ENCODE measurements around the gene C5orf58.

DNA sequence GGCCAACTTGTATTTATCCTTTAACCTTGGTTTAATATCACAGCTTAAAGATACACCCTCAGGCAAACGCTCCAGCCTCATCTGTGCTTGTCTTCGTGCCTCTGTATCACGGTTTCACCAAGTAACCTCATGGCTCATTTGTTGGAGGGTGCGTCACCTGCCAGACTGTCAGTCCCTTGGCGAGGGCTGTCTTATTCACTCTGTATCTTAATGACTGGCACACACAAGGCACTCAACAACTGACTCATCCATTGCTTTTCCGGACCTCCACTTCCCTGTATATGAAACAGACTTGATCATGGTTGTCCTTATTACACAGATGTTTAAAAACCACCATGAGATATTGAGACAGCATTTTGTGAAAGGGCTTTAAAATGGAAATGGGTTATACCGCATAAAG, 36.8 kb downstream of the C5orf58 start:
- TF ChIP-seq POLR2AphosphoS5 (IDR thresholded peaks at IDR 0.05) = no peak
- no peak for TF ChIP-seq POLR2A (IDR thresholded peaks at IDR 0.05)
- TF ChIP-seq, protein P1, sequence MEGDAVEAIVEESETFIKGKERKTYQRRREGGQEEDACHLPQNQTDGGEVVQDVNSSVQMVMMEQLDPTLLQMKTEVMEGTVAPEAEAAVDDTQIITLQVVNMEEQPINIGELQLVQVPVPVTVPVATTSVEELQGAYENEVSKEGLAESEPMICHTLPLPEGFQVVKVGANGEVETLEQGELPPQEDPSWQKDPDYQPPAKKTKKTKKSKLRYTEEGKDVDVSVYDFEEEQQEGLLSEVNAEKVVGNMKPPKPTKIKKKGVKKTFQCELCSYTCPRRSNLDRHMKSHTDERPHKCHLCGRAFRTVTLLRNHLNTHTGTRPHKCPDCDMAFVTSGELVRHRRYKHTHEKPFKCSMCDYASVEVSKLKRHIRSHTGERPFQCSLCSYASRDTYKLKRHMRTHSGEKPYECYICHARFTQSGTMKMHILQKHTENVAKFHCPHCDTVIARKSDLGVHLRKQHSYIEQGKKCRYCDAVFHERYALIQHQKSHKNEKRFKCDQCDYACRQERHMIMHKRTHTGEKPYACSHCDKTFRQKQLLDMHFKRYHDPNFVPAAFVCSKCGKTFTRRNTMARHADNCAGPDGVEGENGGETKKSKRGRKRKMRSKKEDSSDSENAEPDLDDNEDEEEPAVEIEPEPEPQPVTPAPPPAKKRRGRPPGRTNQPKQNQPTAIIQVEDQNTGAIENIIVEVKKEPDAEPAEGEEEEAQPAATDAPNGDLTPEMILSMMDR (IDR thresholded peaks at IDR 0.05) = no peak
